GM12878 (cell line): ENCODE measurements around the gene ATG13. TPM values are rescaled to one million over a fixed set of nuclear protein-coding genes. Genes with fewer than 3 reads are reported as not detected.

ENCODE experiments used
- ATAC-seq: fragments of 200-7000 bp; cut with Tn5 transposase; 3 replicates; pipeline ENCODE4 v1.9.1; 2020; ENCODE audit warnings: mild to moderate bottlenecking, moderate library complexity
- BruUV-seq: library from RNA; stranded (reverse); fragments of 400-500 nt; replicated peaks from 2 replicates; lab custom pipeline; 2021; lab: Mats Ljungman, UMichigan
- CTCF ChIA-PET: fragments of 300-600 bp; sonication (Branson Sonifier 250); formaldehyde crosslinking; extraction: SDS; loops from one replicate; lab custom pipeline; 2021; ENCODE audit warnings: inconsistent platforms; lab: Yijun Ruan, JAX
- POLR2A ChIA-PET: fragments of 350-600 bp; formaldehyde crosslinking; extraction: SDS; loops from one replicate; lab custom pipeline; 2021; ENCODE audit warnings: inconsistent platforms; lab: Charles Lee
- RAD21 ChIA-PET: fragments of 300-600 bp; sonication (Branson Sonifier 250); formaldehyde crosslinking; loops from one replicate; lab custom pipeline; 2023; ENCODE audit warnings: antibody characterized with exemption; ENCODE audit not compliant: unreplicated experiment; lab: Charles Lee
- SMC1A ChIA-PET: fragments of 300-600 bp; sonication (Branson Sonifier 250); formaldehyde crosslinking; loops from one replicate; lab custom pipeline; 2023; ENCODE audit not compliant: unreplicated experiment, uncharacterized antibody; lab: Charles Lee
- DNase-seq: peaks from one replicate; pipeline ENCODE4 v3.0.0-alpha.2; 2011; ENCODE audit warnings: low read depth, low spot score
- FAIRE-seq: peaks from 3 replicates; lab custom pipeline; 2011; peaks lifted over from hg19 to GRCh38; lab: Jason Lieb, UNC
- H2AFZ ChIP-seq: 2 replicates; pipeline ENCODE4 v1.6.0; 2011; ENCODE audit warnings: low read depth, low read length, control low read depth; ENCODE audit not compliant: control insufficient read depth
- H3K27ac ChIP-seq: 2 replicates; pipeline ENCODE4 v1.5.1; 2011; ENCODE audit warnings: control low read depth; ENCODE audit not compliant: control insufficient read depth, insufficient read depth
- H3K27me3 ChIP-seq, 2 experiments: replicated peaks in 1 of 2; 2 replicates each; pipeline versions ENCODE4 v1.6.0 to v1.6.1; 2011; ENCODE audit warnings: low read length in 1 of 2; ENCODE audit not compliant: control insufficient read depth in 2 of 2, insufficient read depth in 2 of 2
- H3K36me3 ChIP-seq, 2 experiments: 2 replicates each; pipeline ENCODE4 v1.5.1; 2011; ENCODE audit warnings: low read length in 1 of 2; ENCODE audit not compliant: control insufficient read depth in 2 of 2, insufficient read depth in 2 of 2
- H3K4me1 ChIP-seq: 2 replicates; pipeline ENCODE4 v1.6.1; 2011; ENCODE audit warnings: mild to moderate bottlenecking, low read length, moderate library complexity, mixed read lengths; ENCODE audit not compliant: control insufficient read depth, insufficient read depth
- H3K4me2 ChIP-seq: 2 replicates; pipeline ENCODE4 v1.6.0; 2011; ENCODE audit warnings: control low read depth; ENCODE audit not compliant: control insufficient read depth, insufficient read depth
- H3K4me3 ChIP-seq: fragments of 200-600 bp; sonication (generic); 2 replicates; pipeline ENCODE4 v1.5.1; 2016
- H3K79me2 ChIP-seq: 2 replicates; pipeline ENCODE4 v1.6.0; 2011; ENCODE audit warnings: low read length; ENCODE audit not compliant: control insufficient read depth, insufficient read depth
- H3K9ac ChIP-seq: 2 replicates; pipeline ENCODE4 v1.8.0; 2011; ENCODE audit warnings: low read length, control low read depth, mixed read lengths; ENCODE audit not compliant: control insufficient read depth, insufficient read depth
- H3K9me3 ChIP-seq: replicated peaks from 3 replicates; pipeline ENCODE4 v1.5.1; 2011; ENCODE audit warnings: mild to moderate bottlenecking, low read length; ENCODE audit not compliant: control insufficient read depth, insufficient read depth
- H4K20me1 ChIP-seq: 2 replicates; pipeline ENCODE4 v1.6.0; 2011; ENCODE audit not compliant: control insufficient read depth, insufficient read depth
- CEBPB ChIP-seq, 2 experiments: fragments of 150-350 bp in 1 of 2; IDR thresholded peaks; 2 replicates each; pipeline ENCODE4 v1.6.1; 2012 to 2014; ENCODE audit warnings: low read depth in 2 of 2, low read length in 2 of 2, borderline replicate concordance in 1 of 2, inconsistent platforms in 1 of 2
- FOXM1 ChIP-seq: IDR thresholded peaks from 2 replicates; pipeline ENCODE4 v1.6.1; 2012; ENCODE audit warnings: low read depth, mild to moderate bottlenecking, inconsistent platforms, low read length, moderate library complexity
- GATAD2B ChIP-seq: fragments of 450-650 bp; conservative IDR thresholded peaks from 2 replicates; pipeline ENCODE4 v1.6.1; 2017; ENCODE audit warnings: low read depth, mild to moderate bottlenecking, moderate library complexity
- KAT2A ChIP-seq: conservative IDR thresholded peaks from 2 replicates; pipeline ENCODE4 v1.6.1; 2011; ENCODE audit warnings: low read depth, low read length; ENCODE audit not compliant: control insufficient read depth
- MTA2 ChIP-seq: fragments of 450-650 bp; IDR thresholded peaks from 2 replicates; pipeline ENCODE4 v1.6.1; 2016; ENCODE audit warnings: low read depth, mild to moderate bottlenecking, moderate library complexity
- RAD51 ChIP-seq: fragments of 450-650 bp; IDR thresholded peaks from 2 replicates; pipeline ENCODE4 v1.6.1; 2016; ENCODE audit warnings: moderate library complexity, mild to moderate bottlenecking, inconsistent platforms
- SIN3A ChIP-seq: IDR thresholded peaks from 2 replicates; pipeline ENCODE4 v1.6.1; 2012; ENCODE audit warnings: low read depth, low read length, improper control_type of control experiment
- TCF3 ChIP-seq: IDR thresholded peaks from 2 replicates; pipeline ENCODE4 v1.6.1; 2012; ENCODE audit warnings: low read depth, mild to moderate bottlenecking, low read length, borderline replicate concordance; ENCODE audit not compliant: insufficient read depth
- WGBS: methylation state at CpG from one replicate; pipeline ENCODE4 v1.1.6; 2016; ENCODE audit warnings: low lambda C conversion rate; ENCODE audit not compliant: insufficient replicate concordance, insufficient coverage; ENCODE audit errors: missing lambda C conversion rate; 5-methylcytosine and 5-hydroxymethylcytosine counted together
- in situ Hi-C: fragments of 300-500 bp; cut with MboI; formaldehyde crosslinking; loops from 9 replicates; pipeline ENCODE4 v1.14.3; 2018; ENCODE audit warnings: mixed read lengths
- intact Hi-C: fragments of 100-400 bp; cut with micrococcal nuclease; formaldehyde crosslinking; loops from one replicate; pipeline ENCODE4 v1.14.2; 2022; ENCODE audit not compliant: unreplicated experiment
- polyA plus RNA-seq, 11 experiments: library from polyadenylated mRNA; depleted of rRNA in 4 of 11; unstranded in 6 of 11; stranded (reverse) in 5 of 11; fragments of >200 nt; fragmentation: Nextera tagmentation in 4 of 11; fragmentation: Illumina TruSeq in 1 of 11; extraction: Ambion mirVana in 4 of 11; extraction: Trizol in 1 of 11; gene quantifications; 1 replicate in 1 of 11; 2 replicates in 10 of 11; pipeline versions ENCODE4 v1.2.1 to v1.2.3, GENCODE V29; 2011 to 2016; ENCODE audit warnings: inconsistent platforms in 2 of 11, missing spikeins in 2 of 11, low read depth in 1 of 11
- total RNA-seq, 4 experiments: library from RNA; depleted of rRNA in 3 of 4; stranded (reverse); fragments of >200 nt in 3 of 4; fragmentation: Illumina TruSeq in 1 of 4; extraction: Trizol in 1 of 4; gene quantifications; 2 replicates each; pipeline versions ENCODE4 v1.2.1 to v1.2.3, GENCODE V29; 2013 to 2021
- TF ChIP-seq, protein P1 (sequence below): fragments of 450-650 bp; IDR thresholded peaks from 2 replicates; pipeline ENCODE4 v1.6.1; 2016; ENCODE audit warnings: mild to moderate bottlenecking
- TF ChIP-seq, protein P2 (sequence below): fragments of 450-650 bp; conservative IDR thresholded peaks from 2 replicates; pipeline ENCODE4 v1.6.1; 2017; ENCODE audit warnings: mild to moderate bottlenecking, moderate library complexity
- TF ChIP-seq, protein P3 (sequence below): IDR thresholded peaks from 2 replicates; pipeline ENCODE4 v1.6.1; 2011; ENCODE audit warnings: borderline replicate concordance, low read depth, mild to moderate bottlenecking, moderate library complexity, low read length; ENCODE audit not compliant: insufficient read depth, poor library complexity, severe bottlenecking
- TF ChIP-seq, protein P4 (sequence below): fragments of 450-650 bp; IDR thresholded peaks from 2 replicates; pipeline ENCODE4 v1.6.1; 2016; ENCODE audit warnings: mild to moderate bottlenecking

The ATG13 gene
- total and polyA plus RNA-seq, 10 of the 15 experiments (the other 5 are each of a cell fraction or from before 2014, with no cell fraction given): 10.9 to 61.6 (median 50.9) TPM

DNA sequence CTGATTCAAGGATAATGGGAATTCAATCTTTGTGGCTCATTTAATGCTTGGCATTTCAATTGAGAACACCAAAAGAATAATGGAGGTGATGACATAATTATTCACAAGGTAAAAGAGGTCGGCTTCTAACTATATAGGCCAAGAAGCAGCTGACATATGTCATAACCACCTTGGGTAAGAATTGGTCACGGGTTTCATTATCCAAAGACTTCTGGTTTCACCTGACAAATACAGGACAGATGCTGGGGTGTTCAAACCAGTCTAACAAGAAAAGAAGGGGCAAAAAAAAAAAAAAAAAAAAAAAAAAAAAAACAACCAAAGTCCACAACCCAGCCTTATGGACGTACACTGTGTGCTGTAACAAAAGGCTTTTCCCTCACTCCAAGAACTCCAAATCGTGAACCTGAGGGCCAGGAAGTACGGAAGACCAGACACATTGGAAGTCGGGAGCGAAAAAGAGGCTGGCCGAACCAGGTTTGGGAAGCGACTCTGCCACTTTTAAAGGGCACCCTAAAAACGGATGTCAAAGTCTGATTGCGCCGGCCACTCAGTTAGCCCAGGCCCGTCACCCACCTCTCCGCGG, 711 bp upstream of the ATG13 start (continued):
- TF ChIP-seq TCF3: no peak
- TF ChIP-seq RAD51: no peak
- no peak for TF ChIP-seq MTA2
- TF ChIP-seq SIN3A: no peak
- TF ChIP-seq, protein P1, sequence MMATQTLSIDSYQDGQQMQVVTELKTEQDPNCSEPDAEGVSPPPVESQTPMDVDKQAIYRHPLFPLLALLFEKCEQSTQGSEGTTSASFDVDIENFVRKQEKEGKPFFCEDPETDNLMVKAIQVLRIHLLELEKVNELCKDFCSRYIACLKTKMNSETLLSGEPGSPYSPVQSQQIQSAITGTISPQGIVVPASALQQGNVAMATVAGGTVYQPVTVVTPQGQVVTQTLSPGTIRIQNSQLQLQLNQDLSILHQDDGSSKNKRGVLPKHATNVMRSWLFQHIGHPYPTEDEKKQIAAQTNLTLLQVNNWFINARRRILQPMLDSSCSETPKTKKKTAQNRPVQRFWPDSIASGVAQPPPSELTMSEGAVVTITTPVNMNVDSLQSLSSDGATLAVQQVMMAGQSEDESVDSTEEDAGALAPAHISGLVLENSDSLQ: 0 out of 2 replicates have a peak, but pooled peaks have one; percentile 9
- TF ChIP-seq, protein P2, sequence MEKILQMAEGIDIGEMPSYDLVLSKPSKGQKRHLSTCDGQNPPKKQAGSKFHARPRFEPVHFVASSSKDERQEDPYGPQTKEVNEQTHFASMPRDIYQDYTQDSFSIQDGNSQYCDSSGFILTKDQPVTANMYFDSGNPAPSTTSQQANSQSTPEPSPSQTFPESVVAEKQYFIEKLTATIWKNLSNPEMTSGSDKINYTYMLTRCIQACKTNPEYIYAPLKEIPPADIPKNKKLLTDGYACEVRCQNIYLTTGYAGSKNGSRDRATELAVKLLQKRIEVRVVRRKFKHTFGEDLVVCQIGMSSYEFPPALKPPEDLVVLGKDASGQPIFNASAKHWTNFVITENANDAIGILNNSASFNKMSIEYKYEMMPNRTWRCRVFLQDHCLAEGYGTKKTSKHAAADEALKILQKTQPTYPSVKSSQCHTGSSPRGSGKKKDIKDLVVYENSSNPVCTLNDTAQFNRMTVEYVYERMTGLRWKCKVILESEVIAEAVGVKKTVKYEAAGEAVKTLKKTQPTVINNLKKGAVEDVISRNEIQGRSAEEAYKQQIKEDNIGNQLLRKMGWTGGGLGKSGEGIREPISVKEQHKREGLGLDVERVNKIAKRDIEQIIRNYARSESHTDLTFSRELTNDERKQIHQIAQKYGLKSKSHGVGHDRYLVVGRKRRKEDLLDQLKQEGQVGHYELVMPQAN: 0 out of 2 replicates have a peak, but pooled peaks have one; percentile 51

DNA sequence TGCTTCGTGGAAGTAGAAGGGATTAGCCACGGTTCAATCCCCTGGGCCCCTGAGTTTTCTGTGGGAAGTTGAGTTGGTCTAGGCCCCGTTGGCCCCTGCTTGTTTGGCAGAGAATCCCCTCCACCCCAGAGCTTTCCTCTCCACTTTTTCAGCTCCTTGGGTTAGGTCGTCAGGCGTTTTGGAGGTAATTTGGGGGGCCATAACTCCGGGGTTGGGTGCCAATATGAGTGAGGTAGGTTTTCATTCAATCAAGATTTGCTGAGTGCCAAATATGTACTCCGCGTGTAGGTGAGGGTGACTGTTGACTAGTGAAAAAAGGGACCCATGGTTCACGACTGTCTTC, 590 bp downstream of the ATG13 start:
- H3K27ac ChIP-seq: peak overlapping the region; percentile 99
- intact Hi-C loops: loop anchor here (2.0 kb wide), 2 partner anchors 63 to 229 kb away; no protein-coding TSS in a partner anchor
- CTCF ChIA-PET: interaction anchor here (0.6 to 4.5 kb wide), 40 partner anchors 10 to 774 kb away, joined by 3 to 31 read pairs (median 4); partner anchors contain the start of genes AMBRA1, ARHGAP1, CHRM4 and ZNF408
- BruUV-seq: no TSS peak
- RAD21 ChIA-PET: interaction anchor here (0.7 to 2.9 kb wide), 15 partner anchors 24 to 266 kb away, joined by 3 to 20 read pairs (median 6); partner anchors contain the start of genes AMBRA1 and CHRM4
- FAIRE-seq: no peak
- peak overlapping the region; percentile 98 for H3K4me2 ChIP-seq
- H3K4me1 ChIP-seq: peaks cover 7% of the 10 kb centered on the region; the same call in 1 of the 2 replicates
- H3K9ac ChIP-seq: peak overlapping the region; percentile 99
- in situ Hi-C loops: no loop called here
- no peaks in the 10 kb centered on the region for H3K9me3 ChIP-seq
- TF ChIP-seq, protein P3, sequence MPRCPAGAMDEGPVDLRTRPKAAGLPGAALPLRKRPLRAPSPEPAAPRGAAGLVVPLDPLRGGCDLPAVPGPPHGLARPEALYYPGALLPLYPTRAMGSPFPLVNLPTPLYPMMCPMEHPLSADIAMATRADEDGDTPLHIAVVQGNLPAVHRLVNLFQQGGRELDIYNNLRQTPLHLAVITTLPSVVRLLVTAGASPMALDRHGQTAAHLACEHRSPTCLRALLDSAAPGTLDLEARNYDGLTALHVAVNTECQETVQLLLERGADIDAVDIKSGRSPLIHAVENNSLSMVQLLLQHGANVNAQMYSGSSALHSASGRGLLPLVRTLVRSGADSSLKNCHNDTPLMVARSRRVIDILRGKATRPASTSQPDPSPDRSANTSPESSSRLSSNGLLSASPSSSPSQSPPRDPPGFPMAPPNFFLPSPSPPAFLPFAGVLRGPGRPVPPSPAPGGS: no peak
- TF ChIP-seq GATAD2B: 0 out of 2 replicates have a peak, but pooled peaks have one; percentile 1
- no peak for TF ChIP-seq KAT2A
- no peak for TF ChIP-seq CEBPB (IDR thresholded peaks at IDR 0.05; ENCODE audit: borderline replicate concordance in 1 of 2, low read depth in 2 of 2, low read length in 2 of 2)
- TF ChIP-seq, protein P4, sequence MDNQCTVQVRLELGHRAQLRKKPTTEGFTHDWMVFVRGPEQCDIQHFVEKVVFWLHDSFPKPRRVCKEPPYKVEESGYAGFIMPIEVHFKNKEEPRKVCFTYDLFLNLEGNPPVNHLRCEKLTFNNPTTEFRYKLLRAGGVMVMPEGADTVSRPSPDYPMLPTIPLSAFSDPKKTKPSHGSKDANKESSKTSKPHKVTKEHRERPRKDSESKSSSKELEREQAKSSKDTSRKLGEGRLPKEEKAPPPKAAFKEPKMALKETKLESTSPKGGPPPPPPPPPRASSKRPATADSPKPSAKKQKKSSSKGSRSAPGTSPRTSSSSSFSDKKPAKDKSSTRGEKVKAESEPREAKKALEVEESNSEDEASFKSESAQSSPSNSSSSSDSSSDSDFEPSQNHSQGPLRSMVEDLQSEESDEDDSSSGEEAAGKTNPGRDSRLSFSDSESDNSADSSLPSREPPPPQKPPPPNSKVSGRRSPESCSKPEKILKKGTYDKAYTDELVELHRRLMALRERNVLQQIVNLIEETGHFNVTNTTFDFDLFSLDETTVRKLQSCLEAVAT: 0 out of 2 replicates have a peak, but pooled peaks have one; percentile 6
- TF ChIP-seq FOXM1: 0 out of 2 replicates have a peak, but pooled peaks have one; percentile 1
- TF ChIP-seq, all 136 proteins: peak for 3
- ChIA-PET POLR2A (interaction anchor here (0.5 to 2.9 kb wide), 8 partner anchors 10 to 83 kb away, joined by 3 to 11 read pairs (median 4); partner anchors contain the start of genes AMBRA1, ARHGAP1 and ZNF408), SMC1A (interaction anchor here (0.7 to 5.9 kb wide), 23 partner anchors 9 to 897 kb away, joined by 3 to 34 read pairs (median 4); partner anchors contain the start of gene AMBRA1)
- Histone ChIP-seq H2AFZ (peak overlapping the region; percentile 89), H3K79me2 (peaks cover 23% of the 10 kb centered on the region), H3K4me3 (peak overlapping the region; percentile 82), H3K27me3 (no peaks in the 10 kb centered on the region), H4K20me1 (no peaks in the 10 kb centered on the region), H3K36me3 (no peaks in the 10 kb centered on the region)
- DNase-seq (no peak), ATAC-seq (peak; percentile 2; the same call in 2 of the 3 replicates)
- 8% methylated on average over 9 of the region's 9 CpGs for WGBS
